Stimulated activated CD8-positive, alpha-beta memory T cell treated with anti-CD3 and anti-CD28 coated beads, Interleukin-4, amount 100 ng/mL, for 1 hour (primary cell): ENCODE data around the gene LRRFIP2.
"Not testable (repeated sequence)": the region's sequence is repeated elsewhere in the genome, so short reads cannot be mapped to it uniquely, and the experiment has no call there.

Experiments
- DNase-seq, 2 donors: peaks; one replicate each; pipeline ENCODE4 v3.0.0-alpha.2; 2020; ENCODE audit warnings: low read depth in 2 of 2, low spot score in 1 of 2

LRRFIP2 gene, protein sequence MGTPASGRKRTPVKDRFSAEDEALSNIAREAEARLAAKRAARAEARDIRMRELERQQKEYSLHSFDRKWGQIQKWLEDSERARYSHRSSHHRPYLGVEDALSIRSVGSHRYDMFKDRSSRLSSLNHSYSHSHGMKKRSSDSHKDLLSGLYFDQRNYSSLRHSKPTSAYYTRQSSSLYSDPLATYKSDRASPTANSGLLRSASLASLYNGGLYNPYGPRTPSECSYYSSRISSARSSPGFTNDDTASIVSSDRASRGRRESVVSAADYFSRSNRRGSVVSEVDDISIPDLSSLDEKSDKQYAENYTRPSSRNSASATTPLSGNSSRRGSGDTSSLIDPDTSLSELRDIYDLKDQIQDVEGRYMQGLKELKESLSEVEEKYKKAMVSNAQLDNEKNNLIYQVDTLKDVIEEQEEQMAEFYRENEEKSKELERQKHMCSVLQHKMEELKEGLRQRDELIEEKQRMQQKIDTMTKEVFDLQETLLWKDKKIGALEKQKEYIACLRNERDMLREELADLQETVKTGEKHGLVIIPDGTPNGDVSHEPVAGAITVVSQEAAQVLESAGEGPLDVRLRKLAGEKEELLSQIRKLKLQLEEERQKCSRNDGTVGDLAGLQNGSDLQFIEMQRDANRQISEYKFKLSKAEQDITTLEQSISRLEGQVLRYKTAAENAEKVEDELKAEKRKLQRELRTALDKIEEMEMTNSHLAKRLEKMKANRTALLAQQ

DNA sequence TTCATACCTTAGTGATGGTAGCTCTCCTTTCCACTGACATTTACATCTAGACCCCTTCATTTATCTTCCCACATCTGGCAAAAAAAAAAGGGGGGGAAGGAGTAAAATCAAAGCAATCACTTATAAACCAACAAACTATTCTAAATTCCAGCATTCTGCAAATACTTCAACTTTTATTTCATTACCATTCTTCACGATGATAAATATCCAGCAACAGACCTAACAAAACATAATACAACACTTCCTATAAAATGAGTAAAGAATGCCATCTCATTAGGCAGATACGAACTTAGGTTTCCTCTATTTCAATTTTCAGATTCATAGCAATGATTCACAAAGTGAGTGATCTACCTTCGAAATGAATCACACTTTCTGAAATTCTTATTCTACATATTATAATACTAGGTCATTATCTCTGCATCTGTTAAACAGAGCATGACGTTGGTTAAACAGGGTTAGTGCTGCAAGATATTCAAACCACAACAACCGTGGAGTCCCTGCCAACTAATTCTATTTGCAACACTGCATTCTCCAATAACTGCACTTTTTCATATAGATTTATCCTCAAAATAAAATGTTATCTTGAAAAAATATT lies at the start of gene LRRFIP2:
LRRFIP2 (minus strand) TSS at position 51 of the 595 bp plus-strand sequence. CDS start 25,599 bp downstream, outside the sequence.
- no peak for DNase-seq

DNA sequence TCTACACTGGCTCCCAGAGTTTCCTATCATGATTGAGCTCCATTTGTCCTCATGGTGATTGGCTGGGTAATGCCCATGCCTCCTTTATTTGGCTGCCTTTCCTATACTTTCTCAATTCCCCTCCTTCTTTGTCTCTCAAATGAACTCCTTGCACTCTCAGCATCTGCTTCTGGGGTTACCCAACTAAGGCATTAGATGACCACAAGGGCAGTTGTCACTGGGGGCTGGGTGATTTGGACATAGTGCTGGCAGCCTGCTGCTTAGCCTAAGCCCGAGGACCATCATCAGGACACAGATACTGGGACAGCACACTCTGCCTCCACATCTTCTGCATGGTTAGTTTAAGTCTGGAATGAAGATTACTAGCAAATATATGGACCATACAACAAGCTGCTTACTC lies 49.2 kb upstream of the LRRFIP2 start:
- no peak for DNase-seq

DNA sequence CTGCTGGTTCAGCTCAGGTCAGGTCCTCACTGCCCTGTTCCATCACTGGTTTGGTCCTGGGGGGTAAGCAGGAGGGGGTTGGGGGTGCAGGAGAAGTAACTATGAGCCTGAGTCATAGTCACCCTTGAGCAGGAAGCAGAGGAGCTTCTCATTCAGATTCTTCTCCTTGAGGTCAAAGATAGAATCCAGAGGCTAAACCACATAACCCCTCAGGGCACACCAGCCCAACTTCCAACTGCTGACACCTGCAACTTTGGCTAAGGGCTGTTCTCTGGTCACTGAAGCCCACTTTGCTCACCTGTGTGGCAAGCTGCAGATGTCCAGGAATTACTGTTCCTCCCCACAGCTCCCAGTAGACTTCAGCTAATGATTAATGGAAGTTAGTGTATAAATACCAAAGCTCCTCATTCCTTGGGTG lies 48.8 kb upstream of the LRRFIP2 start:
- DNase-seq, result no peak

DNA sequence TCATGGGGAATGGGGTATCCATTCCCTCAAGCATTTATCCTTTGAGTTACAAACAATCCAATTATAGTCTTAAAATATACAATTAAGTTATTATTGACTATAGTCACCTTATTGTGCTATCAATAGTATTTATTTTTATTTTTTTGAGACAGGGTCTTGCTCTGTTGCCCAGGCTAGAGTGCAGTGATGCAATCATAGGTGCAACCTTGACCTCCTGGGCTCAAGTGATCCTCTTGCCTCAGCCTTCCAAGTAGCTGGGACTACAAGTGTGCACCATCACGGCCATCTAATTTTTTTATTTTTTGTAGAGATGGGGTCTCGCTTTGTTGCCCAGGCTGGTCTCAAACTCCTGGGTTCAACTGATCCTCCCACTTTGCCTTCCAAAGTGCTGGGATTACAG lies 48.2 kb upstream of the LRRFIP2 start:
- DNase-seq, result not testable (repeated sequence)

DNA sequence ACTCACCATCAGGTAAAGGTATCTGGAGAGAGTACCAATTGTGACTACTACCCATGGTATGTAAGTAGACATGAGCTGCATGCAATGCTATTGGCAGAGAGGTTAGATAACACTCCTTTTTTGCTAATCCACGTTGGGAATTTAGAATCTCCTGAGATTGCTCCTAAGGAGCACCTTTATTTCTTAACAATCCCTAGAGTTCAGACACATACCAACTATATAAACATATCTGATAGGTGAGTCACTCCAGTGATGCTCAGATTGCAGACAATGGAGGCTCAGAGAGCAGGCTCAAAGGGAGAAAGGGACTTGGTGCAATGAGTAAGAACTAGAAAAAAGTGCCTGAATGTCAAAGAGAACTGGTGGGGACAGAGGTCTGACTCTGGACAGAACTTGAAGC lies 47.0 kb upstream of the LRRFIP2 start:
- DNase-seq, result no peak

DNA sequence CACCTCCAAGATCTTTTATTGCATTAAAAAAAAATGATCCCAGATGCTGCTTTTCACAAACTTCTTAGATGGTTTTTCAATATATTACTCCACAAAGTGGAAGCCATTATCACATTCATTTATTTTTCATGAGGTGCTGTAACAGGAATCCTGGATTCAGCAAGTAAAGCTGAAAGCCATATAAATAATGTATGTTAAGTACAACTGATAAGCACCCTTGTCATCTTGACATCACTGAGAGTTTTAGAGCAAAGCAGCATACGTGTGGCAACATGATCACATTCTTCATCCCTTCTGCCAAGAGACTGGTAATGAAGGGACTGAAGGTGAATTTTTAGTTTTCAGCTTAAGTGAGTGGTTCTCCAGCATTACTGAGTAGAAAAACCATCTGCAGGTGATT lies 44.9 kb upstream of the LRRFIP2 start:
- DNase-seq, result no peak

DNA sequence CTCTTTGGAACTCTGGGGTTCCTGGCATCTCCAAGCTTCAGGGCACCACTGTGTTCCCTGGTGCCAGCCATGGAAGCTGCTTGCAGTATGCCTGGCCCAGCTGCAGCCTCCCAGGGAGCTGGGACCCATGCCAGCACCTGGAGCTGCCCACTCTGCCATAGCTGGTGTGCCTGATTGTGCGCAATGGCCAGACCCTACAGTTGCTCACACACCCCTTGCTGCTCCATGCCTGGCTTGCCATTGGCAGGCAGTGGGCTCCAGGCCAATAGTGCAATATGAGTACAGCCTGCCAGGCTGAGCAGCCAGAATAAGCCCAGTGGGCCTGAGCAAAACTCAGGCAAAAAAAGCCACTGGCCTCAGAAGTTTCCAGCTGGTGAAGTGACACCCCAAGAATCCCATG lies 43.8 kb upstream of the LRRFIP2 start:
- no peak for DNase-seq

DNA sequence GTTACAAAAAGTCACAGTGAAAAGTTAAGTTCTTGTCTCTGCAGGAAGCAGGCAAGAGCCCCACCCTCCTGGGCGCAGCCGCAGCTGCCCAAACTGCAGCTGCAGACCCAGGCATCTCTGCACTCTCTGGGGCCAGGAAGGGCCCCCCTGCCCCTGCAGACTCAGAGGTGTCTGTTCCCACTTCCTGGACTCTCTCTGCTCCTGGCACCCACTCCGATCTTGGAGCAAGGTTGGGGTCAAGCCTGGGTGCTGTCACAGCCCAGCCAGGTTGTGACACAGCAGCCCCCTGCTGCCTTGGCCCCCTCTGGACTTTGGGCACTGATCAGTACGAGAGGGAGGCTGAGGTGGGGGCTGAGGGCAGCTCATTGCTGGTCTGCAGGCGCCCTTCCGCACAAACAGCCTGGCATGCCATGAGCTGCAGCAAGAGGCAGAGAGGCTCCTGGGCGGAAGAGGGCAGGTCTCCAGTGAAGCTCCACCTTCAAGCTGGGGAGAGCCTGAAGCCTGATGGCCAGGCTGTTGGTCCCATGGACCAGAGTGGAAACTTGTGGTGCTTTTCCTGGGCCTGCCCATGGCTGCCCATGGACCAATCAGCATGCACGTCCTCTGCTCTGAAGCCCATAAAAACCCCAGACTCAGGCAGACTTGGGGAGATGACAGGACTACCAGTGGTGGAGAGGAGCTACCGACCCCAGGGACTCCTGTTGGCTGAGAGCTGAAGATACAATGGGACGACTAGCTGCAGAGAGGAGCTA lies 42.9 kb upstream of the LRRFIP2 start:
- no peak for DNase-seq

DNA sequence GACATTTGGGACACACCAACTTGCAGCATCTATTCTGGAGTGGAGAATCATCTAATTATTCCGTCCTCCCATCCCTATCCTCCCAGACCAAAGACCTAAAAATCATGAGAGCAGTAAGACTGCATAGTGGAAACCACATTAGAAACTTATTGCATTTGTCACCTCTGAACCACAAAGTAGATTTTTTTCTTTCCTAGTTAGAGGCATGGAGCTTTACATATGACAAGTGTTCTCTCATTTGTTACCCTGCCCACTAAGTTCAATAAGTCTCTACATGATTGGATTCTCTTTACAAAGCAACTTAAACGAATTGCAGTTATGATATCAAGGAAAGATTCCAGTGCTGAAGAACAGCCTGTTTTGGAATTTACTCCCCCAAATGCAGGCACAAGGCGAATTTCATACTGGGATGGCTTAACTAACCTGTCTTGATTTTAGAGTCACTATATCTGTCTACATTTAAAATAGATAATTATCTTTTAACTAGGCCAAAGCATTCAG lies 42.3 kb upstream of the LRRFIP2 start:
- DNase-seq, result no peak

DNA sequence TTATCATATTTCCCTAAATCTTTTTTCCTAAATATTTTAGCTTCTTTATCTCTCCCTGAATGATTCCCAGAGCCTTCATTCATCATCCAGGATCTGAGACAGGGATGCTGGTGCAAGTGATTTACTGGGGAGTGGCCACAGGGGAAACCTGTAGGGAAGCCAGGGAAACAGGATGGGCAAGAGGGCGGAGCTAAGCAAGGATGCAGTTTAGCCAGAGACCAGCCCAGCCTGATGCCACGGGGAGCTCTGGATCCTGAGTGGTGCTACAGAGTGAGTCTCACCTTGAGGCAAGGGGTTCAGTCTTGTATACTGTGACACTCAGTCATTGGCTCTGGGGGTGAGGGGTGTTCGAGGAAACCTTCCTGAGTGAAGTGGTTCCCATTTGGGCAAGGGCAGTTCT lies 39.7 kb upstream of the LRRFIP2 start:
- no peak for DNase-seq

DNA sequence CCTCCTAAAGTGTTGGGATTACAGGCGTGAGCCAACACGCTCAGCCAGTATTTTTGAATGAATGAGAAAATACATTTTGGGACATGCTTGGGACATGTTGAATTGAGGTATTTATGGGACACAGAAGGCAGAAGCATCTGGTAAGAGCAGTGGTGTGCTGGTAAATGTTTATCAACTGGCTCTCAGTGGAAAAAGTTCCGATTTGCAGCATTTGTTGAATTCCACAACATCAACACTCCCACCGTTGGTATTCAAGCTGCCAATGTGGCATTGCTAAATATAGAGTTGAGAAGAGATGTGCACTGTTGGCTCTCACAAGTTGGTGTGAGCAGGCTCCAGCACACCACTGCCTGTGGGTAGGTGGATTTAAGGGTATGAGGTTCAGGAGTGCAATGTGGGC lies 35.8 kb upstream of the LRRFIP2 start:
- DNase-seq, result no peak

DNA sequence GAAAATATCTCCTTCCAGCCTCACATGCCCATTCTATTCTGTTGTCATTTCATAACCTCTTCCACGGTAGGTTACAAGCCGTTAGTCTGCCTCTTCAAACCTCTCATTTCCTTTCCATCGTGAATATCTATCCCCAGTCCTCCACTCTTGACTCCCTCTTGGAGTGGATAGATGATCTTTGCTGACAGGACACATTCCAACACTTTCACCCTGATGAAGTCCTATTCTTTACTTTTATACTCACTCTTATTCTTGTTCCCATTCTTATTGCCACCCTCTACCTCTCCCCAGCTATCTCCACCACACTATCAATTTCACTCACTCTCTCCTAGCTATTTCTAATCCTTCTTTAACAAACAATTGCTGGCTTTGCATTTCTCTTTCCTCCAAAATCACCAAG lies 34.2 kb upstream of the LRRFIP2 start:
- DNase-seq, result not testable (repeated sequence)

DNA sequence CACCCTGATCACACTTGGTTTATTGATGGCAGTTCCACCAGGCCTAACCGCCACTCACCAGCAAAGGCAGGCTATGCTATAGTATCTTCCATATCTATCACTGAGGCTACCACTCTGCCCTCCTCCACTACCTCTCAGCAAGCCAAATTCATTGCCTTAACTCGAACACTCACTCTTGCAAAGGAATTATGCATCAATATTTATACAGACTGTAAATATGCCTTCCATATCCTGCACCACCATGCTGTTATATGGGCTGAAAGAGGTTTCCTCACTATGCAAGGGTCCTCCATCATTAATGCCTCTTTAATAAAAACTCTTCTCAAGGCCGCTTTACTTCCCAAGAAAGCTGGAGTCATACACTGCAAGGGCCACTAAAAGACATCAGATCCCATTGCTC lies 33.6 kb upstream of the LRRFIP2 start:
- DNase-seq, result not testable (repeated sequence)

DNA sequence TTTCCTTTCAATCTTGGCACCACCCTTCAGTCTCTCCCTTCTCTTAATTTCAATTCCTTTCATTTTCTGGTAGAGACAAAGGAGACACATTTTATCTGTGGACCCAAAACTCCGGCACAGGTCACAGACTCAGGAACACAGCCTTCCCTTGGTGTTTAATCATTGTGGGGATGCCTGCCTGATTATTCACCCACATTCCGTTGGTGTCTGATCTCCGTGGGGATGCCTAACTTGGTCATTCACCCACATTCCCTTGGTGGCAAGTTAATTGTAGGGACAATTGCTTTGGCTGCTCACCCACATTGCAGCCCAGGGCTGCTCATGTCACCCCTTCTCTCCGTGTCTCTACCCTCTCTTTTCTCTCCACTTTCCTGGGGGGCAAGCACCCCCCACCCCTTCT lies 31.7 kb upstream of the LRRFIP2 start:
- DNase-seq, result not testable (repeated sequence)

DNA sequence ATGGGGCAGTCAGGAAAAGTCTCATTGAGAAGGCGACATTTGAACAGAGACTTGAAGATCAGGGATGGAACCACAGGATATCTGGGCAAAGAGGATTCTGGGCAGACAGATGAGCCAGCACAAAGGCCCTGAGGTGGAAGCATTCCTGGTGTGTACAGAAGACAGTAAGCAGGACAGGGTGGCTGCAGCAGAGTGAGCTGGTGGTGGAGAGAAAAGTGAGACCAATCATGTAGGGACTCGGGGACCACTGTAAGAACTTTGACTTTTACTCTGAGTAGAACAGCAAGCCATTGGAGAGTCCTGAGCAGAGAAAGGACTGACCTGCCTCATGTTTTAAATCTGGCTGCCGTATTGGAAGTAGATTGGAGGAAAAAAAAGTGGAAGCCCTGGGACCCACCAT lies 29.9 kb upstream of the LRRFIP2 start:
- DNase-seq, result no peak

DNA sequence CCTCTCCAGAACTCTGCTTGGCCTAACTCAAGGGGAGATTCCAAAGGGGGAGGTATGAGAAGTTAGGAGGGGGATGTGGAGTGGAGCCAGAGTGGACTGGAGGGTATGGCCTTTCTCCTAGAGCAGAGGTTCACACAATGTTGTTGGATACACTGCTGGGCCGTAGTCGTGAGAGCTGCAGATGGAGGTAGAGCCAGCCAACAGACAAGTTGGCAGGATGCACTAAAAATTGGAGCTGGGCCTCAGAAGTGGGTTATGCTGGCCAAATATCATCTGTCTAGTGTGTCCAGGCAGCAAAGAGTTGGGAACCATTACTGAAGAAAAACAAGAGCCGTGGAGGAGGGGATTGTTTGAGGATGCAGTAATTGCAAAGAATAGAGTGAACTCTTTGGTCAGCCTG lies 27.7 kb upstream of the LRRFIP2 start:
- DNase-seq, result no peak

DNA sequence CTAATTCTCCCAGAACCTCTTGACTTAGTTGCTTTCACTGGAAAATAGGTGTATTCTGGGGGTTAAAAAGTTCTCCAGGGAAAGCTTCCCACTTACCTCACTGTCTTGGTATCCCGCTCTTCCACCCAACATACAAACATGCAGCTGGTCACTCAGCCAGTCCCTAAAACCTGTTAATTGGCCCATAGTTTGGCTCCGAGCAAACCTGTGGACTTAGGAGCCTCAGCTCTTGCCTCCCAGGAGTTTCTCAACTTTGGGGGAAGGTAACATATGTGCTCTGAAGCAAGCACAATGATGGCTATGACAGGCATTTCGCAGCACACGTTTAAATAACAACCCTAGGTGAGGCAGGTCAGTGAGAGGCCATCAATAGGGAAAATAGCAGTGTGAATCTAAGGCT lies 25.8 kb upstream of the LRRFIP2 start:
- DNase-seq, result no peak

DNA sequence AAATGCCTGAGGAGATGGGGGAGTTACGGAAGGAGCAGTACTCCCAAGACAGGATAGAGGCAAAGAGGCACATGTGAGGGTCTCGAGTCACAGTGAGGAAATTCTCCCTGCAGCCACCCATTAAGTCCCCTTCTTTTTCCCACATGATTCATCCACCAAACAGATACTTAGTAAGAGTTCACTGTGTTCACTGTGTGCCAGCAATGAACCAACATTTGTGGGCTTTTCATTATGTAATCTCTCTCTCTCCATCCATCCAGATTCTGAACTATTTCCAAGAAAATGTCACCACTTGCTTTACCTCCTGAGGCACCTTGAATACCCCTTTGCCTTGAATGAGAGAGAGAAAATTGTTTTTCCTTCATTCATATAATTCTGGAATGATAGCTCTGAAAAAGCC lies 24.6 kb upstream of the LRRFIP2 start:
- DNase-seq, result no peak

DNA sequence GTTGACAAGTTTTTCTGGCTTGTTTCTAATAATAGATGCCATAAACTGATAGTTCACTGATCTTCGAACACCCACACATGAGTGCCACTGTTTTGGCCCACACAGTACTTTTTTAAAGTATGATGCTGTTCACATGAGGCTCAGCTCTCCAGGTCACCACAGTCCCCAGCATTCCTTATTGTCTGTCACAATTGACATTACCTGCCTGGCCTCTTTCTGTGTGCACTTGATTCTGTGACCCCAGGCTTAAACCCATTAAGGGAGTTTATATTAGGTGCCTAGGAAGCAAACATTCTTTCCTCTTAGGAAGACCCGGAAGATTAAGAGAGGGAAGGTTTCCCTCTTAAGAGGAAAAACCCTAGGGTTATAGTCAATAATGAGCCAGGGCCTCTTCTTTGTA lies 24.2 kb upstream of the LRRFIP2 start:
- DNase-seq, result no peak

DNA sequence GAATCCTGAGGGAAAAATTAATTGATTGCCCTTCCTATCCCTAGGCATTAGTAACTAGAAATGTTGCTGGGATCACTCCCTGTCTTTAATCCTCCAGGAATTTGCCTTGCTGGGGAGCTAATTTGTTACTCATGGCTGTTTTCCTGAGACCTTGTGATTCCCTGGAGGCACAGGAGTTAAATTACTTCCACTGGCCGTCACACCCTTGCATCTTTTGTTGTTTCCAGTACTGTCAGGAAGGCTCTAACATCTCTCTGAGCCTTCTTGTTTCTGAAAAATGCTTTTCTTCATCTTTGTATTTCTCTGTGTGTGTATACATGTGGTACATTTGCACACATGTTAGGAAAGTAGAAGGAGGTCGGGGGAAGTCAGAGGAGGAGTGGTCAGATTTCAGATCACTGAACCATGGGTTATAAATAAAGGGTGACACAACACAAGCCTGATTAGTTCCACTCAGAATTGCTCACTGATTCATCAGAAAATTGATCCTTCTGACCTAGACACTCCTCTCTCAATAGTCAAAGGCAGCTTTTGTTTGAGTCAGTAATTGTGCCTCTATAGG lies 23.5 kb upstream of the LRRFIP2 start:
- no peak for DNase-seq

DNA sequence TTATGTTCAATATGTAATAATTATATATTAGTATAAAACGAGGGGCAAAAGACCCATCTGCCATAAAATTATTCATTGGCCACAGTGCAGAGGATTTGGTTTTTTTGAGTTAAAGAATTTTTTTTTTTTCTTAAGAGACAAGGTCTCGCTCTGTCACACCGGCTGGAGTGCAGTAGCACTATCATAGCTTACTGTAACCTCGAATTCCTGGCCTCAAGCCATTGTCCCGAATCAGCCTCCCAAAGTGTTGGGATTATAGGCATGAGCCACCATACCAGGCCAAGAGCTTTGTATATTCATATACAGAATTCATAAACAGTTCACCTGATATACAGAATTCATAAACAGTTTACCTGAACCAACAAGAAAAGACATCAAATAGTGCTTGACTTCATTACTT lies 20.2 kb upstream of the LRRFIP2 start:
- no peak for DNase-seq
